Esophagus squamous epithelium (tissue), 5 donors: Measurements from ENCODE around the gene SLFNL1. TPM values are rescaled to one million over a fixed set of nuclear protein-coding genes. Genes with fewer than 3 reads are reported as not detected.

Experiments
- DNase-seq: peaks from one replicate; lab custom pipeline; 2025; lab: John Stamatoyannopoulos, UW
- H3K27ac ChIP-seq, 4 donors: fragments of 200-600 bp; sonication (generic); one replicate each; pipeline ENCODE4 v1.5.1; 2016 to 2019; ENCODE audit warnings: mild to moderate bottlenecking in 1 of 4
- H3K27me3 ChIP-seq, 4 donors: fragments of 200-600 bp; sonication (generic); 1 replicate in 3 of 4; 2 replicates in 1 of 4; pipeline versions ENCODE4 v1.5.1 to v1.6.0; 2017 to 2021; ENCODE audit warnings: antibody characterized with exemption in 1 of 4
- H3K36me3 ChIP-seq, 3 donors: fragments of 200-600 bp; sonication (generic); one replicate each; pipeline ENCODE4 v1.5.1; 2016 to 2019
- H3K4me1 ChIP-seq, 3 donors: fragments of 200-600 bp; sonication (generic); one replicate each; pipeline ENCODE4 v1.5.1; 2017 to 2019
- H3K4me3 ChIP-seq, 4 donors: fragments of 200-600 bp; sonication (generic); 1 replicate in 3 of 4; 2 replicates in 1 of 4; pipeline ENCODE4 v1.5.1; 2016 to 2019; ENCODE audit warnings: mild to moderate bottlenecking in 2 of 4, moderate library complexity in 1 of 4
- H3K9me3 ChIP-seq, 3 donors: fragments of 200-600 bp; sonication (generic); one replicate each; pipeline ENCODE4 v1.5.1; 2016 to 2019
- CTCF ChIP-seq, 6 experiments: fragments of 450-650 bp in 4 of 6; fragments of 200-600 bp in 2 of 6; sonication (generic) in 2 of 6; IDR thresholded peaks; one replicate each; pipeline ENCODE4 v1.5.1; 2016 to 2019; ENCODE audit warnings: antibody characterized with exemption in 6 of 6, mild to moderate bottlenecking in 4 of 6, moderate library complexity in 4 of 6
- POLR2A ChIP-seq, 4 donors: fragments of 450-650 bp; IDR thresholded peaks; one replicate each; pipeline ENCODE4 v1.6.1; 2017; ENCODE audit warnings: antibody characterized with exemption in 4 of 4, mild to moderate bottlenecking in 4 of 4, moderate library complexity in 3 of 4
- WGBS, 2 donors: methylation state at CpG; one replicate each; pipeline ENCODE4 v1.1.5; 2018; 5-methylcytosine and 5-hydroxymethylcytosine counted together
- intact Hi-C: fragments of 100-400 bp; cut with DNase I; formaldehyde crosslinking; loops from one replicate; pipeline ENCODE4 v1.15.0; 2022
- total RNA-seq, 4 donors: library from RNA; depleted of rRNA; stranded (reverse); fragments of >200 nt; gene quantifications; one replicate each; pipeline ENCODE4 v1.1.0, GENCODE V29; 2016
- donor health status: DM: yes; HTN: yes; CAD: no.

SLFNL1 gene
- total RNA-seq, 4 donors from 2014 or later = 0.49 to 0.76 TPM; not detected in 2

GRCh38 chr1:41010345-41010744 is 11.2 kb downstream of the SLFNL1 start:
- intact Hi-C loops = no loop called here
- WGBS, 2 donors = 83 to 100% methylated on average over 1 of the region's 1 CpG
- H3K4me1 ChIP-seq = peaks cover 0 to 41% (median 6%) of the 10 kb centered on the region in 3 donors
- TF ChIP-seq POLR2A (IDR thresholded peaks at IDR 0.05) (no peak), CTCF (IDR thresholded peaks at IDR 0.05) (no peak)
- H3K36me3 ChIP-seq = peaks cover 4 to 89% (median 19%) of the 10 kb centered on the region in 3 donors
- no peak overlapping the region for H3K27ac ChIP-seq
- H3K4me3 ChIP-seq = no peak overlapping the region
- no peaks in the 10 kb centered on the region for H3K9me3 ChIP-seq
- DNase-seq = no peak
- H3K27me3 ChIP-seq = no peaks in the 10 kb centered on the region

GRCh38 chr1:41009466-41009865 is 12.1 kb downstream of the SLFNL1 start:
- DNase-seq = no peak

GRCh38 chr1:41006942-41007865 is 14.3 kb downstream of the SLFNL1 start:
- peaks cover 4 to 91% (median 27%) of the 10 kb centered on the region in 3 donors for H3K36me3 ChIP-seq
- WGBS, 2 donors = 57 to 69% methylated on average over 14 to 16 of the region's 19 CpGs
- no peak for DNase-seq
- no peaks in the 10 kb centered on the region for H3K27me3 ChIP-seq
- no peaks in the 10 kb centered on the region for H3K9me3 ChIP-seq
- H3K4me1 ChIP-seq = peaks cover 8 to 44% (median 14%) of the 10 kb centered on the region in 3 donors
- peak overlapping the region; percentile 54 to 84 (median 58) for H3K27ac ChIP-seq
- intact Hi-C loops = no loop called here
- no peak overlapping the region for H3K4me3 ChIP-seq
- TF ChIP-seq POLR2A (IDR thresholded peaks at IDR 0.05) = no peak
- TF ChIP-seq CTCF (IDR thresholded peaks at IDR 0.05) = no peak

More at GRCh38 chr1:41009466-41009865, 12.1 kb downstream of the SLFNL1 start:
- Histone ChIP-seq H3K27ac (no peak overlapping the region), H3K4me3 (no peak overlapping the region), H3K27me3 (no peaks in the 10 kb centered on the region), H3K36me3 (peaks cover 4 to 97% (median 19%) of the 10 kb centered on the region in 3 donors), H3K9me3 (no peaks in the 10 kb centered on the region), H3K4me1 (peaks cover 0 to 41% (median 6%) of the 10 kb centered on the region in 3 donors)
- WGBS, 2 donors = 85 to 88% methylated on average over 8 of the region's 8 CpGs
- intact Hi-C loops = no loop called here
- TF ChIP-seq CTCF (IDR thresholded peaks at IDR 0.05) = no peak
- no peak for TF ChIP-seq POLR2A (IDR thresholded peaks at IDR 0.05)

GRCh38 chr1:41005876-41006275 is 15.6 kb downstream of the SLFNL1 start:
- intact Hi-C loops = no loop called here
- TF ChIP-seq CTCF (IDR thresholded peaks at IDR 0.05) = no peak
- 63 to 71% methylated on average over 5 of the region's 5 CpGs for WGBS, 2 donors
- H3K27ac ChIP-seq = no peak overlapping the region
- no peaks in the 10 kb centered on the region for H3K9me3 ChIP-seq
- H3K27me3 ChIP-seq = no peaks in the 10 kb centered on the region
- DNase-seq = no peak
- no peak overlapping the region for H3K4me3 ChIP-seq
- H3K4me1 ChIP-seq = peaks cover 8 to 49% (median 14%) of the 10 kb centered on the region in 3 donors
- H3K36me3 ChIP-seq = peaks cover 4 to 91% (median 27%) of the 10 kb centered on the region in 3 donors

GRCh38 chr1:41003640-41004220 is 17.8 kb downstream of the SLFNL1 start:
- Histone ChIP-seq H3K27me3 (no peaks in the 10 kb centered on the region), H3K36me3 (peaks cover 4 to 91% (median 27%) of the 10 kb centered on the region in 3 donors), H3K9me3 (no peaks in the 10 kb centered on the region), H3K4me3 (no peak overlapping the region), H3K4me1 (peaks cover 8 to 42% (median 14%) of the 10 kb centered on the region in 3 donors), H3K27ac (peak overlapping the region; percentile 29 to 61 (median 52))
- DNase-seq = peak; percentile 69
- 22 to 23% methylated on average over 7 of the region's 11 CpGs for WGBS, 2 donors
- TF ChIP-seq POLR2A (IDR thresholded peaks at IDR 0.05) (no peak), CTCF (IDR thresholded peaks at IDR 0.05) (peak; percentile 20 to 45 (median 37))
- intact Hi-C loops = no loop called here
